CD14-positive monocyte (primary cell): Measurements from ENCODE around the gene COL9A3. TPM values are rescaled to one million over a fixed set of nuclear protein-coding genes. Genes with fewer than 3 reads are reported as not detected.
"Not testable (repeated sequence)": the region's sequence is repeated elsewhere in the genome, so short reads cannot be mapped to it uniquely, and the experiment has no call there.

Source experiments
- DNase-seq, 3 donors: peaks; one replicate each; pipeline ENCODE4 v3.0.0-alpha.2; 2011 to 2022
- H2AFZ ChIP-seq: 2 replicates; pipeline ENCODE4 v1.6.0; 2012; ENCODE audit warnings: mild to moderate bottlenecking, low read depth, low read length, inconsistent platforms; ENCODE audit not compliant: insufficient read depth, poor library complexity, severe bottlenecking
- H3K27ac ChIP-seq, 2 donors: 1 replicate in 1 of 2; 2 replicates in 1 of 2; pipeline ENCODE4 v1.5.1; 2012 to 2013; ENCODE audit warnings: low read length in 2 of 2, control low read depth in 1 of 2, inconsistent platforms in 1 of 2, low read depth in 1 of 2, mild to moderate bottlenecking in 1 of 2
- H3K27me3 ChIP-seq, 2 donors: one replicate each; pipeline versions ENCODE4 v1.6.0 to v1.6.1; 2011 to 2013; ENCODE audit warnings: low read length in 2 of 2; ENCODE audit not compliant: control insufficient read depth in 2 of 2, insufficient read depth in 2 of 2
- H3K36me3 ChIP-seq, 2 donors: replicated peaks in 1 of 2; 1 replicate in 1 of 2; 2 replicates in 1 of 2; pipeline versions ENCODE4 v1.5.1 to v1.6.1; 2012 to 2013; ENCODE audit warnings: low read length in 2 of 2, control low read depth in 1 of 2, inconsistent platforms in 1 of 2, mild to moderate bottlenecking in 1 of 2; ENCODE audit not compliant: insufficient read depth in 2 of 2, control insufficient read depth in 1 of 2
- H3K4me1 ChIP-seq, 2 donors: 1 replicate in 1 of 2; 2 replicates in 1 of 2; pipeline versions ENCODE4 v1.5.1 to v1.6.1; 2012 to 2013; ENCODE audit warnings: low read length in 2 of 2, control low read depth in 1 of 2, inconsistent platforms in 1 of 2, mild to moderate bottlenecking in 1 of 2, moderate library complexity in 1 of 2; ENCODE audit not compliant: insufficient read depth in 2 of 2, control insufficient read depth in 1 of 2
- H3K4me2 ChIP-seq: replicated peaks from 2 replicates; pipeline ENCODE3; 2012; ENCODE audit warnings: low read length, moderate library complexity, mild to moderate bottlenecking; ENCODE audit not compliant: poor library complexity, severe bottlenecking; ENCODE audit errors: extremely low read depth
- H3K4me3 ChIP-seq, 3 experiments: fragments of 200-600 bp in 1 of 3; sonication (generic) in 1 of 3; replicated peaks in 1 of 3; 1 replicate in 2 of 3; 2 replicates in 1 of 3; pipeline ENCODE4 v1.5.1; 2011 to 2013; ENCODE audit warnings: low read length in 3 of 3, mild to moderate bottlenecking in 3 of 3, control low read depth in 2 of 3, low read depth in 2 of 3, inconsistent platforms in 1 of 3, moderate library complexity in 1 of 3
- H3K79me2 ChIP-seq: 2 replicates; pipeline ENCODE4 v1.6.0; 2012; ENCODE audit warnings: mild to moderate bottlenecking, control low read depth, inconsistent platforms, low read length, moderate library complexity; ENCODE audit not compliant: insufficient read depth
- H3K9ac ChIP-seq: 2 replicates; pipeline ENCODE4 v1.6.0; 2017; ENCODE audit warnings: low read length, mild to moderate bottlenecking; ENCODE audit not compliant: insufficient read depth, poor library complexity, severe bottlenecking
- H3K9me3 ChIP-seq, 2 donors: replicated peaks in 1 of 2; 1 replicate in 1 of 2; 2 replicates in 1 of 2; pipeline versions ENCODE4 v1.5.1 to v1.6.1; 2012 to 2013; ENCODE audit warnings: low read length in 2 of 2, control low read depth in 1 of 2; ENCODE audit not compliant: control insufficient read depth in 1 of 2, insufficient read depth in 1 of 2
- H4K20me1 ChIP-seq: 2 replicates; pipeline ENCODE4 v1.6.0; 2012; ENCODE audit warnings: mild to moderate bottlenecking, low read length, control low read depth, moderate library complexity; ENCODE audit not compliant: insufficient read depth
- H3K27ac Mint-ChIP-seq, 7 donors: one replicate each; pipeline ENCODE4 v1.8.0; 2020; ENCODE audit warnings: mild to moderate bottlenecking in 7 of 7, mixed read lengths in 7 of 7, moderate library complexity in 6 of 7, inconsistent platforms in 2 of 7
- H3K27me3 Mint-ChIP-seq, 3 donors: one replicate each; pipeline ENCODE4 v1.8.0; 2021 to 2022; ENCODE audit warnings: low read depth in 3 of 3, mild to moderate bottlenecking in 3 of 3, mixed read lengths in 3 of 3, moderate library complexity in 3 of 3, inconsistent platforms in 1 of 3
- H3K36me3 Mint-ChIP-seq, 2 donors: one replicate each; pipeline ENCODE4 v1.8.0; 2020; ENCODE audit warnings: mixed read lengths in 2 of 2, inconsistent platforms in 1 of 2, mild to moderate bottlenecking in 1 of 2
- H3K4me1 Mint-ChIP-seq: one replicate; pipeline ENCODE4 v1.8.0; 2020; ENCODE audit warnings: mild to moderate bottlenecking, mixed read lengths
- H3K4me3 Mint-ChIP-seq, 2 donors: one replicate each; pipeline ENCODE4 v1.8.0; 2020; ENCODE audit warnings: mild to moderate bottlenecking in 2 of 2, mixed read lengths in 2 of 2, moderate library complexity in 1 of 2
- H3K9me3 Mint-ChIP-seq, 7 donors: one replicate each; pipeline ENCODE4 v1.8.0; 2020 to 2022; ENCODE audit warnings: mixed read lengths in 7 of 7, mild to moderate bottlenecking in 6 of 7, moderate library complexity in 6 of 7, inconsistent platforms in 2 of 7
- WGBS: methylation state at CpG from one replicate; pipeline ENCODE4 v1.1.5; 2013; ENCODE audit warnings: missing lambda C conversion rate; ENCODE audit not compliant: insufficient coverage; 5-methylcytosine and 5-hydroxymethylcytosine counted together
- intact Hi-C, 2 donors: fragments of 100-400 bp; cut with micrococcal nuclease; formaldehyde crosslinking; loops; one replicate each; pipeline versions ENCODE4 v1.15.0 to v1.15.1; 2023
- polyA plus RNA-seq, 3 donors: library from polyadenylated mRNA; depleted of rRNA in 1 of 3; unstranded in 2 of 3; stranded (reverse) in 1 of 3; fragments of 300-500 nt in 2 of 3; fragments of >200 nt in 1 of 3; fragmentation: Illumina TruSeq in 2 of 3; gene quantifications; 1 replicate in 2 of 3; 2 replicates in 1 of 3; pipeline ENCODE4 v1.2.3, GENCODE V29; 2012 to 2021
- TF ChIP-seq, protein P1 (sequence below): fragments of 200-600 bp; IDR thresholded peaks from one replicate; pipeline ENCODE4 v1.8.0; 2022; ENCODE audit warnings: antibody characterized with exemption, mild to moderate bottlenecking

COL9A3 gene
- polyA plus RNA-seq, 3 donors: 1.8 to 4.4 (median 2.6) TPM

DNA sequence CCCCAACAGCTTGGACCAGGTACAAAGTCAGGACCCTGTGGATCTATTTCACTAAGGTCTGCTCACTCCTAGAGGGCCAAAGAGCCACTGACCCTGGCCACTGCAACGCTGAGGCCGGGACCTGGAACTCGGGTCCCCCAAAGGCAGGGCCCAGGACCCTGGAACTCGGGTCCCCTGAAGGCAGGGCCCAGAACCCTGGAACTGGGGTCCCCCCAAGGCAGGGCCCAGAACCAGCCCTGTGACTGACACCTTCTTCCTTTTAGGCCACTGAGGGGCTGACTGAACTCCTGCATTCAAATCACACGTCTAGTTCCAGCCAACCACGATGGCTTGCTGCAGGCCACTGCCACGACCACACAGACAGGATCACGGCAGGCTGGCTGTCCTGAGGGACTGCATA is 35.3 kb downstream of the COL9A3 start:
- Mint-ChIP-seq H3K9me3 (no peaks in the 10 kb centered on the region), H3K27ac (peak overlapping the region in 1 of 7 donors; percentile 58), H3K4me1 (no peaks in the 10 kb centered on the region), H3K27me3 (peaks cover 0 to 2% (median 0%) of the 10 kb centered on the region in 3 donors), H3K4me3 (no peak overlapping the region), H3K36me3 (peaks cover 53 to 67% of the 10 kb centered on the region in 2 donors)
- no peaks in the 10 kb centered on the region for H4K20me1 ChIP-seq
- DNase-seq: no peak
- WGBS: 97% methylated on average over 8 of the region's 8 CpGs
- no peak overlapping the region for H2AFZ ChIP-seq
- no peak overlapping the region for H3K27ac ChIP-seq
- intact Hi-C loops: loop anchor here in 1 of 2 donors (10.0 kb wide), 1 partner anchor 547 kb away; the partner anchor contains the start of gene ADRM1
- H3K4me3 ChIP-seq: no peak overlapping the region
- H3K4me1 ChIP-seq: no peaks in the 10 kb centered on the region
- H3K79me2 ChIP-seq: no peaks in the 10 kb centered on the region
- H3K36me3 ChIP-seq: peaks cover 33 to 57% of the 10 kb centered on the region in 2 donors
- no peaks in the 10 kb centered on the region for H3K9me3 ChIP-seq
- TF ChIP-seq, protein P1, sequence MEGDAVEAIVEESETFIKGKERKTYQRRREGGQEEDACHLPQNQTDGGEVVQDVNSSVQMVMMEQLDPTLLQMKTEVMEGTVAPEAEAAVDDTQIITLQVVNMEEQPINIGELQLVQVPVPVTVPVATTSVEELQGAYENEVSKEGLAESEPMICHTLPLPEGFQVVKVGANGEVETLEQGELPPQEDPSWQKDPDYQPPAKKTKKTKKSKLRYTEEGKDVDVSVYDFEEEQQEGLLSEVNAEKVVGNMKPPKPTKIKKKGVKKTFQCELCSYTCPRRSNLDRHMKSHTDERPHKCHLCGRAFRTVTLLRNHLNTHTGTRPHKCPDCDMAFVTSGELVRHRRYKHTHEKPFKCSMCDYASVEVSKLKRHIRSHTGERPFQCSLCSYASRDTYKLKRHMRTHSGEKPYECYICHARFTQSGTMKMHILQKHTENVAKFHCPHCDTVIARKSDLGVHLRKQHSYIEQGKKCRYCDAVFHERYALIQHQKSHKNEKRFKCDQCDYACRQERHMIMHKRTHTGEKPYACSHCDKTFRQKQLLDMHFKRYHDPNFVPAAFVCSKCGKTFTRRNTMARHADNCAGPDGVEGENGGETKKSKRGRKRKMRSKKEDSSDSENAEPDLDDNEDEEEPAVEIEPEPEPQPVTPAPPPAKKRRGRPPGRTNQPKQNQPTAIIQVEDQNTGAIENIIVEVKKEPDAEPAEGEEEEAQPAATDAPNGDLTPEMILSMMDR: no peak
- no peak overlapping the region for H3K9ac ChIP-seq
- H3K4me2 ChIP-seq: no peak overlapping the region
- no peaks in the 10 kb centered on the region for H3K27me3 ChIP-seq

DNA sequence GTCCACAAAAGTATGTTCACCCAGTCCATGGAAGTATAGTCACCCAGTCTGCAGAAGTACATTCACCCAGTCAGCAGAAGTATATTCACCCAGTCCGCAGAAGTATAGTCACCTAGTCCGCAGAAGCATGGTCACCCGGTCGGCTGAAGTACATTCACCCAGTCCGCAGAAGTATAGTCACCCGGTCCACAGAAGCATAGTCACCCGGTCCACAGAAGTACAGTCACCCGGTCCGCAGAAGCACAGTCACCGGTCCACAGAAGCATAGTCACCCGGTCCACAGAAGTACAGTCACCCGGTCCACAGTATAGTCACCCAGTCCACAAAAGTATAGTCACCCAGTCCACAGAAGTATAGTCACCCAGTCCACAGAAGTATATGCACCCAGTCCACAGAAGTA is 36.0 kb downstream of the COL9A3 start:
- no peaks in the 10 kb centered on the region for H3K4me1 Mint-ChIP-seq
- H3K27me3 Mint-ChIP-seq: peaks cover 0 to 2% (median 0%) of the 10 kb centered on the region in 3 donors
- no peaks in the 10 kb centered on the region for H3K9me3 Mint-ChIP-seq
- H3K27ac Mint-ChIP-seq: no peak overlapping the region
- peaks cover 58 to 69% of the 10 kb centered on the region in 2 donors for H3K36me3 Mint-ChIP-seq
- Histone ChIP-seq H3K27ac (no peak overlapping the region), H3K27me3 (no peaks in the 10 kb centered on the region), H3K4me2 (no peak overlapping the region), H3K36me3 (peaks cover 36 to 59% of the 10 kb centered on the region in 2 donors), H3K9ac (no peak overlapping the region), H3K4me1 (no peaks in the 10 kb centered on the region), H2AFZ (no peak overlapping the region), H4K20me1 (no peaks in the 10 kb centered on the region), H3K4me3 (no peak overlapping the region), H3K9me3 (no peaks in the 10 kb centered on the region), H3K79me2 (no peaks in the 10 kb centered on the region)
- 99% methylated on average over 12 of the region's 12 CpGs for WGBS
- intact Hi-C loops: loop anchor here in 1 of 2 donors (10.0 kb wide), 1 partner anchor 548 kb away; the partner anchor contains the start of gene ADRM1
- no peak for DNase-seq
- TF ChIP-seq, protein P1: no peak
- no peak overlapping the region for H3K4me3 Mint-ChIP-seq

- H3K9ac ChIP-seq, H3K4me1 ChIP-seq, DNase-seq, H3K9me3 Mint-ChIP-seq, H3K9me3 ChIP-seq, H3K27ac ChIP-seq, H3K27me3 ChIP-seq, H3K4me2 ChIP-seq, H4K20me1 ChIP-seq, H3K4me1 Mint-ChIP-seq, H3K79me2 ChIP-seq, H3K27me3 Mint-ChIP-seq, H3K4me3 Mint-ChIP-seq, H3K27ac Mint-ChIP-seq, H3K4me3 ChIP-seq, H2AFZ ChIP-seq: not testable (repeated sequence)
- intact Hi-C loops: loop anchor here in 1 of 2 donors (10.0 kb wide), 1 partner anchor 549 kb away; the partner anchor contains the start of gene ADRM1
- H3K36me3 ChIP-seq: peaks cover 36 to 60% of the 10 kb centered on the region in 2 donors
- 100% methylated on average over 1 of the region's 6 CpGs for WGBS
- peaks cover 60 to 68% of the 10 kb centered on the region in 2 donors for H3K36me3 Mint-ChIP-seq
Measured at GRCh38 chr20:62853304-62853703, 36.5 kb downstream of the COL9A3 start.
